DMS 273 treated with DMSO at 0.1 percent for 48 hours (cell line): ENCODE measurements around the gene PTPRN2.

Source experiments
- DNase-seq: peaks from one replicate; lab custom pipeline; 2025; lab: John Stamatoyannopoulos, UW

The PTPRN2 gene

DNA sequence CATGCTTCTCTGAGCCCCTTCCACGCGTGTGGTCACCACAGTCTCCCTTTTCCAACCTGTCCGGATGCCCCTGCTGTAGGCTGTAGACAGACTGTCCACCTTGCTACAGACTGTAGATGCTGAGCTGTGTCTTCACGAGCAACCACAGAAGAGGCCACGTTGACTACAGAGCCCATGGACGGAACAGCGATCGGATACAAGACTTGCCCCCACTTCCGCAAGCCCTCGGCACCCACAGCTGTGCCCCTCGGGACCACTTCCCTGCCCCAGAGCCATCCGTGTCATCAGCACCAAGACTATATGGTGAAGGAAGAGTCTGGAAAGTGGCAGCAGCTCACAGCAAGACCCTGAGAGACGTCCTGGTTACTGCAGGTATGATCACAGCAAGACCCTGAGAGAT is 759.4 kb downstream of the PTPRN2 start:
- no peak for DNase-seq

GRCh38 chr7:157827863-157828160 is 759.8 kb downstream of the PTPRN2 start:
- DNase-seq: no peak

- DNase-seq: no peak
Observed at GRCh38 chr7:157827045-157827862, 760.4 kb downstream of the PTPRN2 start.

- no peak for DNase-seq
Observed at GRCh38 chr7:157826566-157826965, 761.1 kb downstream of the PTPRN2 start.

- DNase-seq: no peak
Observed at GRCh38 chr7:157825325-157825724, 762.3 kb downstream of the PTPRN2 start.

DNA sequence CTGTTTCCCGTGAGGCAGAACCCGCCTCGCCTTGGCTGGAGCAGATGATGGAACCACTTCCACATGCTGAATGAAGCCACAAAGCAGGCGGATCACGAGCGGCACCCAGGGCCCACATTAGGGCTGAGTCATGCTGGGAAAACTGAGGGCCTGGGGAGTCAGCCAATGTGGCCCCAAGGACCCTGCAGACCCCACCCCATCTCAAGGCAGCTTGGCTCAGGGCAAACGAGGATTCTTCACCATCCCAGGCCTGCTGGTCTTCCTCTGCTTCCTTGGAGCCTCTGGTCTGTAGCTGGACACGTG is 762.9 kb downstream of the PTPRN2 start:
- DNase-seq: no peak

DNA sequence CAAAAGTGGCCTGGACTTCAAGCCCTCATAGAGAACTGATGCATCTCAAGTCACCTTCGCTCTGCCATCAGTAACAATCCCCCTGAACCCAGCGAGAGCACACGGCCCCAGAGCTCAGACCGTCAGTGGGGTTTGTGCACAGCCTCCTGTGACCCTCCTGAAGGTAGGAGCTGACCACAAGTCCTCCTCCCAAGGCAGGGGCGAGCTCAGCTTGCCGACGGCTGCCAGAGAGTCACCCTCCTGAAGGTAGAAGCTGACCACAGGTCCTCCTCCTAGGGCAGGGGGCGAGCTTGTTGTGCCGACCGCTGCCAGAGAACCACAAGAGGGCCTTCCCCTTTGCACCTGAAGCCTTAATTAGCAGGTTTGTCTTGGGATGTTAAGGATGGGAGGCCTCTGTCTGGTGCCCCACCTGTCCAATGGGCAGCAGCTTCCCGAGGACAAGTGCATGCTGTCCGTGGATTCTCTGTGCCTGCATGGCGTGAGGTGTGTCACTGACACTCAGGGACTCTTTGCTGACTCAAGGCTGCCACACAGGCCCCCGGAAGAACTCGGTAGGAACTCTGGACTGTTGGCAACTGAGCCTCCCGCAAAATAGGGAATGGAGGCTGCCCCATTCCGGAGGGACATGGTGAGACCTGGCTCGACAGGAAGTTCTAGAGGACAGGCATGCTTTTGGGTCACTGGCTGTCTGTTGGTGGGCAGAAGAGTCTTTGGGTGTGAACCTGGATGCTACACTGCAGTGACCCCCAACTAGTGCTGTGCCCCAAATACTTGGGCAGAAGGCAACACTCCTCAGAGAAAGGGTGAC is 763.4 kb downstream of the PTPRN2 start:
- no peak for DNase-seq

DNA sequence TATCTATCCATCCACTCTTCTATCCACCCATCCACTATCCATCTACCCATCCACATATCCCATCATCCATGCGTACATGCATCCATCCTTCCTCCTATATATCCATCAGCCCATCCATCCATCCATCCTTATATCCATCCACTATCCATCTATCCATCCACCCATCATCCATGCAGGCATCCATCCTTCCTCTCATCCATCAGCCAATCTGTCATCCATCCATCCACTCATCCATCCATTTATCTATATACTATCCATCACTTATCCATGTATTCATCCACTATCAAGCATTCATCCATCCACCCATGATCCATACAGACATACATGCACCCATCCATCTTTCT is 765.0 kb downstream of the PTPRN2 start:
- no peak for DNase-seq

DNA sequence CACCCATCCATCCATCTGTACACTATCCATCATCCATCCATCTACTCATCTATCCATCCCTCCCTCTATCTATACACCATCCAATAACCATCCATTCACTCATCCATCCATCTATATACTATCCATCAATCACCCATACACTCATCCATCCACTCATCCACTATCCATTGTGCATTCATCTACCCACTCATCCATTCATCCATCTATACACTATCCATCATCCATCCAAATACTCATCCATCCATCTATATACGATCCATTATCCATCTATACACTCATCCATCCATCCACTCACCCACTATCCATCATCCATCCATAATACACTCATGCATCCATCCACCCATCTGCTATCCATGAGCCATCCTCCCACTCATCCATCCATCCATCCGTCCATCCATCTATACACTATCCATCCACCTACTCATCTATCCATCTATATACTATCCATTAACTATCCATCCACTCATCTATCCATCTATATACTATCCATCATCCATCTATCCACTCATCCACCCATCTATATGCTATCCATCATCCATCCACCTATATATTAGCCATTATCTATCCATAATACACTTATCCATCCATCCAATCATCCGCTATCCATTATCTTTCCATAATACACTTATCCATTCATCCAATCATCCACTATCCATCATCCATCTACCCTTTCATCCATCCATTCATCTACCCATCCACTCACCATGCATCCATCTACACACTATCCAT is 765.5 kb downstream of the PTPRN2 start:
- no peak for DNase-seq

DNA sequence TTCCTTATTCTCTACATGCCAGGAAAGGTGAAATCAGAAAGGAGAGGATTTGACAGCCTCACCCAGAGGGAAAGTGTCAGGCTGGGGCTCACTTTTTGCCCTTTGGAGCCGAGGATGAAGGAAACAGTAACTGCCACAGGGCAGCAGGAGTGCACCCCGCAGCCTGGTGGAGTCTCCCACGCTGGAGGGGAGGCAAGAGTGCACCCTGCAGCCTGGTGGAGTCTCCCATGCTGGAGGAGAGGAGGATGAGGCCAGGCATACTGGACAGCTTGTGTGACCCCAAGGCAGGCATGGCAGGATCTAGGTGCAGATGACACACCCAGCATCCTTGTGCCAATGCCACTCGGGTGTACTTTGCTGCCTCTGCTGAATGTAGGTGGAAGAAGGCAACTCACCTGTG is 766.8 kb downstream of the PTPRN2 start:
- DNase-seq: no peak

DNA sequence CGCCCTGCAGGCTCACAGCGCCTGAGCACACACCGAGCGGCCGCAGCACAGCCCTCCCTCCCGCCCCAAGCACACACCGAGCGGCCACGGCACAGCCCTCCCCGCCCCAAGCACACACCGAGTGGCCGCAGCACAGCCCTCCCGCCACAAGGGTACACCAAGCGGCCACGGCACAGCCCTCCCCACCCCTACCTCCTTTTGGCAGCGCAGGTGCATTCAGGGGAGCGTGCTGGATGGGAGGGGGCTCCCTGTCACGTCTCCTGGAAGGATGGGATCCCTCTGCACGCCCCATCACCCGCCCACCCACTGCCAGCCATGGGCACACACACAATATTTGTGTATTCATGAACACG is 768.2 kb downstream of the PTPRN2 start:
- DNase-seq: no peak

DNA sequence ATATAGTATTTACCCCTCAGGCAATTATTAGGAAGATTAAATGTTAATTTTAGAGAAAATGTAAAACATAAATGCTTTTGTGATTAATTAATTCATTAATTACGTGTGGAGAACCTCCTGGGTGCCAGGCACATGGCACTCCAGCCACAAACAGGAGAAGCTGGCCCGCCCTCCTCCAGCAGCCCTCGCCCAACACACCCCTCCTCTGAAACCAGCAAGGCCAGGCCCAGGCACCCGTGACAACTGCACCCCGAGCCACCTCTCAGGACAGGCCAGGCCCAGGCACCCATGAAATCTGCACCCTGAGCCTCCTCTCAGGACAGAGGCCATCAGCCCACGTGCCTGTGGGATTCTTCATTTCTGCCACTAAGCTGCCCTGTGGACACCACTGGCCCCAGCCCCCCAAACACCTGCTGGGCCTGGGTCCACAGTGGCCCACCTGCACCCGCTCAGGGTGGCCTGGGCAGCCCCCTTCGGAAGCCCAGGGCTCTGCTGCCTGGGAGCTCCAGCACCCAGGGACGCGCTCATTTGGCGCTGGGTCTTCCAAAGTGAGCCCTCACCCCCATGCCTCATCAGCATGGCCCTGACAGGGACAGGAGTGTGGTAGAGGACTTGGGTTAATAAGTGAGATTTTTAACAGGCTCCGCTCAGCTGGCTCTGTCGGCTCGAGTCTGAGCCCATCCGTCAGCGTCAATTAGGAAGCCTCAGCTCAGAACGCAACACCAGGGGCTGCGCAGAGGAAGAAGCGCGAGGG is 768.7 kb downstream of the PTPRN2 start:
- no peak for DNase-seq

DNA sequence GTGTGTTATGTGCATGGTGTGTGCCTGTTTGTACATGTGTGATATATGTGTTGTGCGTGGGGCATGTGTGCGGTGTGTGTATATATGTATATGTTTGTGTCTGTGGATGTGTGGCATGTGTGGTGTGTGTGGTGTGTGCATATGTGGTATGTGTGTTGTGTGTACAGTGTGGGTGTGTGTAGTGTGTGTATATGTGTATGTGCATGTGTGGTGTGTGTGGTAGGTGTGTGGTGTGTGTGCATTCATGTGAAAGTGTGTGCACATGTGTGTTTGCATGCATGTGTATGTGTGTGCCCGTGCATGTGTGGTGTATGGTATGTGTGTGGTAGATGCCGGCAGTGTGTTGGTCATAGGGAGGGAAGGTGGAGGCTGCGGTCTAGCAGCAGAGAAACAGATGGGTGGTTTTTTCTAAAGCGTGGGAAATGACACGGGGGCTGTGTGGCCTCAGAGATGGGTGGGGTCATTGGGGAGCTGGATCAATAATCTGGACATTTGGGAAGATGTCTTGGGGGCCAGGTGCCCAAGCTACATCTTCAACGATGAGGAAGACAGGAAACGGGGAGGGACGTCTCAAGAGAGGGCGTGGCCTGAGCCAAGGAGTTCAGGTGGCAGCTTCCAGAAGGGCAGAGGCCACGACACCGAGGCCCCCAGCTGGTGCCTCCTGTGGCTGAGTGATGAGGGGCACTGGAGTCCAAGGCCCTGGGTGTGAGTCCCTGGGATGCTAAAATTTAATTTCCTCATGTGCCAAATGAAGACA is 769.5 kb downstream of the PTPRN2 start:
- no peak for DNase-seq

DNA sequence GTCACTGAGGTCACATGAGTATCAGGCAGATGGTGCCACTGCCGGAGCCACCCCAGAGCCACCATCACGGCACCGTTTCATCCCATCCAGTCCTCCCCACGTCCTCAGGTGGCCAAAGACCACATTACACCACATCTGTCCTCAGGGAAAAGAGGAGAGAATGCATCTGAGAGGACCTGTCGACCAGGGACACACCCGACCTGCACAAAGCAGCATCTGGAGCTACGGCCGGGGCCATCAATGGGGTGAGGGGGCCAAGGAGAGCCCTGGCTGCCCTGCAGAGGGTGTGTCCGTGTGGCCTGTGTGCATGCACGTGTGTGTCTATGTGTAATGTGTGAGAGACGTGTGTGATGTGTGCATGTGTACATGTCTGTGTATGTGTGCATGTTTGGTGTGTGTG is 770.2 kb downstream of the PTPRN2 start:
- no peak for DNase-seq

DNA sequence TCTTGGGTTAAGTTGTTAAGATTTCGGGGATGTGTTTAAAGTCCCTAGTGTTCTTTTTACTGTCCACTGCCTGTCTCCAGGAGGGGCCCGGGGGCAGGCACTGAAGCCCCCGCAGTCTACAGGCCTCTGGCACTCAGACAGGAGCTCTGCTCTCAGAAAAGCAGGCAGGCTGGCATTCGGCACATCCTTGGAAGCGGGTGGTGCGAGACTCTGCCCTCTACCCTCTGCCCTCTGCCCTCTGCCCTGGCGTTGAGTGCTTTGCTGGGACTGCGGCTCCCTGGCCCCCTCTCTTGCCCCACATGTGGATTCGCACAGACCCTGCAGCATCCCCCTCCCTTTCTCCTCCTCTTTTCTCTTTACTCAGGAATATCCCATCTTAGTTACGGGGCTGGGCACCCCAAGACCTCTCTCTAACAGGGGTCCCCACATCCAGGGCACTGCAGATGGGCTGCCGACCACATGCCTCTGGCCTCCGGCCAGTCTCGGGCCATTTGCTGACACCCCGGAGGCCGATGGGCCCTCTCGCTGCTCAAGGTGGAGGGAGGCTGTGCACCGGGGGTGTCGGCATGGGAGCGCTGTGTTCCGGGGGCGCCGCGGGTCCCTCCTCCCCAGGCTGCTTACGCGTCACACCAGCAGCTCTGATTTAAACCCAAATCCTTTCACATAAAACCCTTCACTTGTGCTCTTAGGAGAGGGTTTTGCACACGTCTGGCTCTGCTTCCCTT is 770.9 kb downstream of the PTPRN2 start:
- DNase-seq: no peak

GRCh38 chr7:157816086-157816485 is 771.5 kb downstream of the PTPRN2 start:
- no peak for DNase-seq

DNA sequence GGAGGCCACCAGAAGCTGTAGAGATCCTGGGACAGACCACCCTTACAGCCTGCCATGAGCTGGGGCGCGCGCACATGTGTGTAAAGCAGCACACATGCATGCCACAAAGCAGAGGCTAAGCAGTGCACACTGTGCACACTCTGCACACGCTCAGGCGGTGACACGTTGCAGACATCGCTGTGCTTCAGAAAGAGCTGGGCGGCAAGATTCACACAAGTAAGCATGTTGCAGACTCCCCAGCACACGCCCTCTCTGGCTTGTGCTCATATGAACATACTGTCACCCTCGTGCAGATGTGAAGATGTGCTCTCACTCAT is 772.0 kb downstream of the PTPRN2 start:
- no peak for DNase-seq

- no peak for DNase-seq
Observed at GRCh38 chr7:157814931-157815705, 772.5 kb downstream of the PTPRN2 start.

DNA sequence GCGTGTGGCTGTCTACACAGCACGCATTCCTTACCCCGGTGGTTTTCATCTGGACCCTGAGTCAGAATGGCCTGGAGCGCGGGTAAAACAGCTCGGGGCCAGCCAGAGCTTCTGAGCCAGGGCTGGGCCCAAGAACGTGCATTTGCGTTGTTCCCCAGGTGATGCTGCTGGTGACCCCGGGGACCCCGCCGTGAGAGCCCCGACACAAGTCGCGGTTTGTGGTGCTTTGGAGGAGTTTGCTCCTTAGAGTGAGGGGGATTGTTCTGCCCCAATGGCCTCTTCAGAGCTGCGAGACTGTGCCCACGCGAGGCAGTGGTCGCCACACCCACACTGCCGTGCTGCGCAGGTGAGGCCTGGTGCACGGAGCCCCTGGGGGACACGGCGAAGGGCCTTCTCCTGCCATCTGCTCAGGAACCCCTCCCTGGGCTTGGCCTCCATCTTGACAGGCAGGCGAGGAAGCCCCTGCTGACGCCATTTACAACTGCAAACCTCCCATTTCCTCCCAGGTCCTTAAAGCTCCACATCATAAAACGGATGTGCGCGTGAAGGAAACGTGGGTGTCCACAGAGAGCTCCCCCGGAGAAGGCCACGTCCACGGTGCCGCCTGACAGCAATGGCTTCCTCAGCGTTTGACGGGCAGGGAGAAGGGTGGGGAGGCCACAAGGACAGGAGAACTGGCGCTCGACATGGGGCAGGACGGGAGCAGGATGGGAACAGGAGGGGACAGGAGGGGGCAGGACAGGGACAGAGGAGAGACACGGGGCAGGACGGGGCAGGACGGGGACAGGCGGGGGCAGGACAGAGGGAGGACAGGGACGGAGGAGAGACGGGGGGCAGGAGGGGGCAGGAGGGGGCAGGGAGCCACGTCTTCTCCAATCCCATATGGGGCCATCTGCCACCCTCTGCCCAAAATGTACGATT is 773.6 kb downstream of the PTPRN2 start:
- DNase-seq: no peak
